H9 (cell line): ENCODE measurements around the gene BCAS3. TPM values are rescaled to one million over a fixed set of nuclear protein-coding genes. Genes with fewer than 3 reads are reported as not detected.

Experiments used
- DNase-seq: peaks from one replicate; pipeline ENCODE4 v3.0.0-alpha.2; 2017
- H2AFZ ChIP-seq: one replicate; pipeline ENCODE4 v1.6.1; 2013; ENCODE audit warnings: mild to moderate bottlenecking, low read length, control low read depth, moderate library complexity
- H2AK5ac ChIP-seq: 2 replicates; pipeline ENCODE4 v1.6.1; 2013; ENCODE audit warnings: low read length, control low read depth, mixed read lengths; ENCODE audit not compliant: insufficient read length
- H2BK120ac ChIP-seq: one replicate; pipeline ENCODE4 v1.6.1; 2013; ENCODE audit warnings: low read depth, mild to moderate bottlenecking, low read length, control low read depth, inconsistent platforms; ENCODE audit not compliant: poor library complexity, severe bottlenecking
- H2BK12ac ChIP-seq: 2 replicates; pipeline ENCODE4 v1.6.1; 2013; ENCODE audit warnings: low read length, control low read depth, mixed read lengths, low read depth; ENCODE audit not compliant: insufficient read length
- H2BK15ac ChIP-seq: 2 replicates; pipeline ENCODE4 v1.6.1; 2013; ENCODE audit warnings: low read depth, low read length, control low read depth
- H2BK20ac ChIP-seq: one replicate; pipeline ENCODE4 v1.6.1; 2013; ENCODE audit warnings: low read depth, mild to moderate bottlenecking, low read length, control low read depth, inconsistent platforms; ENCODE audit not compliant: poor library complexity, severe bottlenecking
- H2BK5ac ChIP-seq: 2 replicates; pipeline ENCODE4 v1.6.1; 2013; ENCODE audit warnings: low read length, control low read depth, mixed read lengths; ENCODE audit not compliant: insufficient read length
- H3K14ac ChIP-seq: 2 replicates; pipeline ENCODE4 v1.6.1; 2013; ENCODE audit warnings: low read length, control low read depth; ENCODE audit not compliant: insufficient read depth
- H3K18ac ChIP-seq: 2 replicates; pipeline ENCODE4 v1.6.1; 2013; ENCODE audit warnings: low read depth, mild to moderate bottlenecking, mixed read lengths, low read length, control low read depth; ENCODE audit not compliant: insufficient read length
- H3K23ac ChIP-seq: 2 replicates; pipeline ENCODE4 v1.6.1; 2013; ENCODE audit warnings: low read length, control low read depth, mixed read lengths, low read depth; ENCODE audit not compliant: insufficient read length
- H3K23me2 ChIP-seq: 2 replicates; pipeline ENCODE4 v1.6.1; 2013; ENCODE audit warnings: low read depth, mild to moderate bottlenecking, mixed read lengths, low read length, control low read depth; ENCODE audit not compliant: insufficient read length, poor library complexity, severe bottlenecking
- H3K27ac ChIP-seq: 2 replicates; pipeline ENCODE4 v1.5.1; 2013; ENCODE audit warnings: low read length, control low read depth, mixed read lengths, low read depth; ENCODE audit not compliant: insufficient read length
- H3K27me3 ChIP-seq: 2 replicates; pipeline ENCODE4 v1.6.1; 2013; ENCODE audit warnings: low read length, control low read depth, inconsistent platforms; ENCODE audit not compliant: insufficient read depth
- H3K4ac ChIP-seq: 2 replicates; pipeline ENCODE4 v1.6.1; 2013; ENCODE audit warnings: low read depth, mild to moderate bottlenecking, control low read depth, inconsistent platforms, low read length, moderate library complexity
- H3K4me1 ChIP-seq: 2 replicates; pipeline ENCODE4 v1.6.1; 2013; ENCODE audit warnings: low read length, control low read depth, inconsistent platforms; ENCODE audit not compliant: insufficient read depth
- H3K4me2 ChIP-seq: 2 replicates; pipeline ENCODE4 v1.6.1; 2013; ENCODE audit warnings: low read length, control low read depth, mixed read lengths; ENCODE audit not compliant: insufficient read length, insufficient read depth
- H3K56ac ChIP-seq: 2 replicates; pipeline ENCODE4 v1.6.1; 2013; ENCODE audit warnings: low read depth, mild to moderate bottlenecking, mixed read lengths, low read length, control low read depth; ENCODE audit not compliant: insufficient read length
- H3K79me1 ChIP-seq: 2 replicates; pipeline ENCODE4 v1.6.1; 2013; ENCODE audit warnings: low read depth, mild to moderate bottlenecking, moderate library complexity, low read length, control low read depth, inconsistent platforms; ENCODE audit not compliant: insufficient read depth, poor library complexity, severe bottlenecking
- H3K79me2 ChIP-seq: 2 replicates; pipeline ENCODE4 v1.6.1; 2013; ENCODE audit warnings: low read length, control low read depth, inconsistent platforms; ENCODE audit not compliant: insufficient read depth
- H3K9ac ChIP-seq: 2 replicates; pipeline ENCODE4 v1.6.1; 2013; ENCODE audit warnings: low read length, control low read depth, mixed read lengths; ENCODE audit not compliant: insufficient read length; ENCODE audit errors: extremely low read depth
- H3K9me3 ChIP-seq: one replicate; pipeline ENCODE4 v1.6.1; 2013; ENCODE audit warnings: low read depth, low read length, inconsistent platforms; ENCODE audit not compliant: control insufficient read depth
- H3T11ph ChIP-seq: one replicate; pipeline ENCODE4 v1.6.1; 2013; ENCODE audit warnings: mild to moderate bottlenecking, low read length, control low read depth, inconsistent platforms
- H4K20me1 ChIP-seq: one replicate; pipeline ENCODE4 v1.6.1; 2013; ENCODE audit not compliant: control insufficient read depth, insufficient read length, insufficient read depth
- H4K5ac ChIP-seq: 2 replicates; pipeline ENCODE4 v1.6.1; 2013; ENCODE audit warnings: low read depth, mild to moderate bottlenecking, mixed read lengths, low read length, control low read depth; ENCODE audit not compliant: insufficient read length
- H4K8ac ChIP-seq: replicated peaks from 2 replicates; pipeline ENCODE4 v1.6.1; 2013; ENCODE audit warnings: low read length, control low read depth, mixed read lengths, low read depth; ENCODE audit not compliant: insufficient read length
- H4K91ac ChIP-seq: 2 replicates; pipeline ENCODE4 v1.6.1; 2013; ENCODE audit warnings: low read depth, mild to moderate bottlenecking, moderate library complexity, mixed read lengths, low read length, control low read depth; ENCODE audit not compliant: insufficient read length
- H3K27ac Mint-ChIP-seq, 3 experiments: 2 replicates in 2 of 3; 3 replicates in 1 of 3; pipeline ENCODE4 v1.8.0; 2020 to 2021; ENCODE audit warnings: mixed read lengths in 3 of 3, mild to moderate bottlenecking in 1 of 3, moderate library complexity in 1 of 3
- H3K27me3 Mint-ChIP-seq: 2 replicates; pipeline ENCODE4 v1.8.0; 2021; ENCODE audit warnings: low read depth, mild to moderate bottlenecking, moderate library complexity, mixed read lengths
- H3K36me3 Mint-ChIP-seq, 3 experiments: 2 replicates in 2 of 3; 3 replicates in 1 of 3; pipeline ENCODE4 v1.8.0; 2020 to 2021; ENCODE audit warnings: low read depth in 3 of 3, mixed read lengths in 3 of 3; ENCODE audit not compliant: insufficient read depth in 1 of 3
- H3K4me1 Mint-ChIP-seq, 2 experiments: 2 replicates each; pipeline ENCODE4 v1.8.0; 2020; ENCODE audit warnings: mixed read lengths in 2 of 2
- H3K4me3 Mint-ChIP-seq, 2 experiments: 2 replicates in 1 of 2; 3 replicates in 1 of 2; pipeline ENCODE4 v1.8.0; 2020 to 2021; ENCODE audit warnings: mild to moderate bottlenecking in 2 of 2, mixed read lengths in 2 of 2, moderate library complexity in 1 of 2
- H3K9me3 Mint-ChIP-seq, 2 experiments: 2 replicates in 1 of 2; 3 replicates in 1 of 2; pipeline ENCODE4 v1.8.0; 2020; ENCODE audit warnings: mild to moderate bottlenecking in 2 of 2, mixed read lengths in 2 of 2, moderate library complexity in 1 of 2
- CTCF ChIP-seq: fragments of 200-600 bp; sonication (generic); conservative IDR thresholded peaks from 3 replicates; pipeline ENCODE4 v1.8.0; 2021; ENCODE audit warnings: antibody characterized with exemption, mild to moderate bottlenecking
- WGBS: extraction: QIAGEN DNeasy Blood & Tissue Kit; methylation state at CpG from one replicate; pipeline ENCODE4 v1.1.7; 2013; ENCODE audit warnings: missing lambda C conversion rate, low lambda C conversion rate, mixed read lengths; ENCODE audit not compliant: insufficient read length; ENCODE audit errors: extremely low coverage; 5-methylcytosine and 5-hydroxymethylcytosine counted together
- total RNA-seq: library from RNA; stranded (reverse); gene quantifications from 2 replicates; pipeline ENCODE4 v1.2.1, GENCODE V29; 2021

Gene BCAS3
- total RNA-seq, 1 experiment from 2014 or later: 22.4 TPM

DNA sequence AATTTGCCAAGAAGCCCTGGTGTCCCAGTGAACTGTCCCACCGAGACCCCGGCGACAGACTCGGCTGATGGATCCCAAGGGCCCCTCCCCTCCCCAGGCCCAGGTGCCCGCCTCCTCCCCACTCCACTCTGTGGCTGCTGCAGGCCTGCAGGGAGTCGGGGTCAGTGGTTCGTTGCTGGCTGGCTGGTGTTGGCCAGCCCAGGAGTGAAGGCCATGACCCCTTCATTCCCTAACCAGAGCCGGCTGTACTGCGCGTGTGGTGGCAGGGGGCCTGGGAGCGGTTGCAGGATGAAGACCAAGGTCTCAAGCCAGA lies 712.8 kb downstream of the BCAS3 start:
- Histone ChIP-seq H2BK120ac (no peak overlapping the region), H3K4me1 (no peaks in the 10 kb centered on the region), H4K5ac (no peak overlapping the region), H2BK20ac (no peak overlapping the region), H2BK5ac (no peak overlapping the region), H2AFZ (no peak overlapping the region), H3K23ac (no peak overlapping the region), H3K79me1 (no peaks in the 10 kb centered on the region), H3K23me2 (no peaks in the 10 kb centered on the region), H2AK5ac (no peak overlapping the region), H2BK12ac (no peak overlapping the region), H3K9me3 (no peaks in the 10 kb centered on the region), H3K27ac (no peak overlapping the region), H3K14ac (no peak overlapping the region; the same call in 1 of the 2 replicates), H3K56ac (no peak overlapping the region), H3K9ac (no peak overlapping the region), H3T11ph (no peak overlapping the region), H3K4ac (no peak overlapping the region), H3K18ac (no peak overlapping the region), H3K27me3 (peaks cover 16% of the 10 kb centered on the region; the same call in 1 of the 2 replicates), H2BK15ac (no peak overlapping the region), H4K20me1 (no peaks in the 10 kb centered on the region), H4K91ac (no peak overlapping the region), H4K8ac (no peak overlapping the region), H3K79me2 (no peaks in the 10 kb centered on the region), H3K4me2 (no peak overlapping the region)
- H3K36me3 Mint-ChIP-seq: no peaks in the 10 kb centered on the region; a peak in 1 of 7 replicates
- TF ChIP-seq CTCF: no peak
- no peaks in the 10 kb centered on the region for H3K9me3 Mint-ChIP-seq
- no peak overlapping the region for H3K27ac Mint-ChIP-seq
- DNase-seq: no peak
- H3K4me3 Mint-ChIP-seq: no peak overlapping the region
- peaks cover 57% of the 10 kb centered on the region for H3K27me3 Mint-ChIP-seq
- H3K4me1 Mint-ChIP-seq: peaks cover 18 to 26% of the 10 kb centered on the region in 2 experiments
- WGBS: no CpG with 5 or more reads among the region's 11 CpGs
